Naive B cell (primary cell): Measurements from ENCODE around the gene RANBP3. TPM values are rescaled to one million over a fixed set of nuclear protein-coding genes. Genes with fewer than 3 reads are reported as not detected.
A peak's percentile ranks its signal among the peaks of the same experiment; 100 is the strongest.

Experiments
- ATAC-seq, 2 donors: fragments of 150-1000 bp; cut with Tn5 transposase; 2 replicates each; pipeline ENCODE4 v1.10.0; 2021; ENCODE audit warnings: low read depth in 2 of 2, mild to moderate bottlenecking in 2 of 2, moderate library complexity in 2 of 2
- DNase-seq: peaks from one replicate; pipeline ENCODE4 v3.0.0; 2022
- H3K27ac Mint-ChIP-seq, 6 donors: one replicate each; pipeline ENCODE4 v1.8.0; 2020 to 2022; ENCODE audit warnings: mild to moderate bottlenecking in 6 of 6, mixed read lengths in 6 of 6, moderate library complexity in 5 of 6, inconsistent platforms in 2 of 6
- H3K27me3 Mint-ChIP-seq, 3 donors: one replicate each; pipeline ENCODE4 v1.8.0; 2021 to 2022; ENCODE audit warnings: mixed read lengths in 3 of 3, mild to moderate bottlenecking in 1 of 3
- H3K36me3 Mint-ChIP-seq, 2 donors: one replicate each; pipeline ENCODE4 v1.8.0; 2020 to 2022; ENCODE audit warnings: mixed read lengths in 2 of 2, inconsistent platforms in 1 of 2, mild to moderate bottlenecking in 1 of 2
- H3K4me1 Mint-ChIP-seq, 3 donors: one replicate each; pipeline ENCODE4 v1.8.0; 2020 to 2022; ENCODE audit warnings: mixed read lengths in 3 of 3, inconsistent platforms in 1 of 3, mild to moderate bottlenecking in 1 of 3, moderate library complexity in 1 of 3
- H3K4me3 Mint-ChIP-seq, 8 donors: one replicate each; pipeline ENCODE4 v1.8.0; 2020 to 2022; ENCODE audit warnings: mild to moderate bottlenecking in 8 of 8, mixed read lengths in 8 of 8, moderate library complexity in 8 of 8, inconsistent platforms in 2 of 8
- H3K9me3 Mint-ChIP-seq, 7 donors: one replicate each; pipeline ENCODE4 v1.8.0; 2020 to 2022; ENCODE audit warnings: mixed read lengths in 7 of 7, mild to moderate bottlenecking in 5 of 7, inconsistent platforms in 2 of 7, moderate library complexity in 1 of 7
- polyA plus RNA-seq, 6 donors: library from polyadenylated mRNA; unstranded; fragments of 300-500 nt; fragmentation: Illumina TruSeq; gene quantifications; one replicate each; pipeline ENCODE4 v1.2.3, GENCODE V29; 2021; ENCODE audit warnings: low read depth in 6 of 6

Gene RANBP3
- polyA plus RNA-seq, 6 donors from 2014 or later = 2.8 to 10.7 (median 7.4) TPM

DNA sequence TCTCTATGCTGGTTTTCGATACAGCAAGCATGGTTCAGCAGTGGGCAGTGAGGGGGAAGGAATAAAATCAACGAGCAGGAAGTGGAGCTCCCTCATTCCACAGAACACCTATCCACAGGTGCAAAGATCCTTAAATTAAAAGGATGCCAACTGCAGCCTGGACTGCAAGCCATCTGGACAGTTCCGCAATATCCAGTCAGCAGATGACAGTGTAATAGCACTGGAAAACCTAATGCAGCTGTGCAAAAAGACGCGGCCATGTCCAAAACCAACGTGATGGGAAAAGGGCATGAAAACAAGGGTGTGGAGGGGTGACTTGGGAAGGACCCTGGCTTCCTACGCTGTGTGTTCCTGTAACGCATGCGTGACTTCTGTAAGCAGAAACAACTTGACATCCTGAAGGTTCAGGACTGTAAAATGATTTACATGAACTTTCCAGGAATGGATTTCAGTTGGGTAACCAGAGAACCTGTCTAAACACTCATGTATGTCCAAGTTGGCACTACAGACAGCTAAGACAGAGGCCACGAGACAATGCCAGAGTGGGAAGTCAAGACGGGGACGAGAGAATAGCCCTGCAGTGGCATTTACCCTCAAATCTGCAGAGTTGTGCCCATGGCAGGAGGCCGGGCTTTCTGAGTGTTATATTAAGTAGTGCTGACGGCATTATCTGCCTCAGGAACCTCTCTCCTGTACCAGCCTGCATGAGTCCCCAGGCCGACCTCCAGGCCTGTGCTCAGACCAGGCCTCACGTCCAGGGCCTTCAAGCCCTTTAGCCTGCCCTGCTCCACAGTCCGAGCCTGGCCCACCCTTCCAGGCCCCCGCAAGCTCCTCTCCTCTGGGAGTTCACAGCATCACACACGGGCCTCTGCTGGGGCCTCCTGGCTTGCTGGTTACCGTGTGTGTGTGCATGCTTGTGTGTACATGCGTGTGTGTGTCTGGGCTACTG is 37.4 kb downstream of the RANBP3 start:
- DNase-seq (no peak), ATAC-seq (no peak)
- no peaks in the 10 kb centered on the region for H3K9me3 Mint-ChIP-seq
- no peak overlapping the region for H3K4me3 Mint-ChIP-seq
- H3K4me1 Mint-ChIP-seq = peaks cover 11 to 17% (median 13%) of the 10 kb centered on the region in 3 donors
- H3K36me3 Mint-ChIP-seq = peaks cover 0 to 9% of the 10 kb centered on the region in 2 donors
- no peaks in the 10 kb centered on the region for H3K27me3 Mint-ChIP-seq
- H3K27ac Mint-ChIP-seq = peak overlapping the region in 3 of 6 donors; percentile 51 to 76 (median 61)

DNA sequence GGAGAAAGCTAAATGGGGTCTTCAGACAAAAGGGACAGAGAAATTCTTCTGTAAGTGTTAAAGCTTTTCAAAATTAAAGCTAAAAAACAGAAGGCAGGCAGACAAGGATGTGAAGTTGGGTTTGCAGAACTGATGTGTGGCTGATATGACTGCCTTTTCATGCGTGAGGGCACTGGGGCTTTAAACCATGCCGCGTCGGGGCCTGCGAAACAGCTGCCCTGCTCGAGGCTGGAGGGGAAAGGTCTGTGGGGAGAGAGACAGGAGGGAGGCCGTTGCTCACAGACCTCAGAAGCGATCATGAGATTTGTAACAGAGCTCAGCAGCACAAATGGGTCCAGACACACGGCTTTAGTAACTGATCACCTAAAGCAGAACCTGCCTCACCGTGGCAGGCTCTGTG is 40.4 kb downstream of the RANBP3 start:
- Mint-ChIP-seq H3K9me3 (no peaks in the 10 kb centered on the region), H3K27me3 (no peaks in the 10 kb centered on the region), H3K4me1 (peaks cover 0 to 5% (median 3%) of the 10 kb centered on the region in 3 donors), H3K36me3 (peaks cover 0 to 9% of the 10 kb centered on the region in 2 donors), H3K4me3 (peak overlapping the region in 1 of 8 donors; percentile 39), H3K27ac (peak overlapping the region in 2 of 6 donors; percentile 42 to 52)
- no peak for DNase-seq
- no peak for ATAC-seq

DNA sequence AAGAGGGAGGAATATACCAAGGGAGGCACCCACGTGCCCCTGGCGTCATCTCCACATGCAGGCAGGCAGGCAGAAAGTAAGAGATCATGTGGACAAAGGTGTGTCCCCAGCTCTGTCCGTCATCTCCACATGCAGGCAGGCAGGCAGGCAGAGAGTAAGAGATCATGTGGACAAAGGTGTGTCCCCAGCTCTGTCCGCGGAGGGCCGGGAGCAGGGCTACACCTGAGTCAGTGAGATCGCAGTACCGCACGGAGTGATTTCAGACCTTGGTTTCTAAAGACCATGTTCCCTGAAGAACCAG is 41.7 kb downstream of the RANBP3 start:
- peaks cover 0 to 9% of the 10 kb centered on the region in 2 donors for H3K36me3 Mint-ChIP-seq

DNA sequence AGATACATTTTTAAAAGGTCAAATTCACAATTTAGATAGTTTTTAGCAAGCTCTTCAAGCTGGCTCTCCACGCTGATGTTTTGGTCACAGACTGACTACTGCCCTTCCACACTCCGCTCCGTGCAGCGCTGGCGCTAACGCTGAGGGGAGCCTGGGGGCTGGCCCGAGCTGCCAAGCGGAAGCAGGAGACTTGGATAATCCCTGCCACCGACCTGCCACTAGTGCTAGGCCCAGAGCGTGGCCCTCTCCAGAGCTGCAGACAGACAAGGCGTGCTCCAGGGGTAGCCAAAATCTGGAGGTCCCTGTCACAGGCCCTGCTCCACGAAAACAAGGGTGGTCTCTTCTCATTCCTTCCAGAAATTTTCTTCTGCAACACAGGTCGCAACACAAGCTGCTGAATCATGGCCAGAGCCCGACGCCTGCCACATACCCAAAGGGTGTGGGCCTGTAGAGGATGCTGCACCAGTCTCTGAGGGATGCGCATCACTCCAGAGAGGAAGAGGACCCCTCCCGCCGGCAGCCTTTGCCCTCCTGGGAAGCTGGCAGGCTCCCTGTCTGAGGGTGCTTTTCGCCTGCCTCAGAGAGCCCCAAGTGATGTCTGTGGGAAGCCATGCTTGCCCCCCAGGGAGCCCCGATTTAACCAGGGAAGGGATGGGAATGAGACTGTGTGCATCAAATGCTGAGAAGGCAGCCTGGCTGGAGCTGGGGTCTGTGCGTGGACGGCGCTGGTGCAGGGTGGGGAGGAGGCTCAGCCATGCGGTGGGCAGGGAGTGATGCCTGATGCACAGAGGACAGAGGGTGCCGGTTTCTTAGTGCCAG is 42.3 kb downstream of the RANBP3 start:
- H3K36me3 Mint-ChIP-seq = peaks cover 0 to 9% of the 10 kb centered on the region in 2 donors
- H3K27ac Mint-ChIP-seq = peak overlapping the region in 3 of 6 donors; percentile 37 to 63 (median 41)
- peaks cover 0 to 9% (median 3%) of the 10 kb centered on the region in 3 donors for H3K4me1 Mint-ChIP-seq
- no peaks in the 10 kb centered on the region for H3K9me3 Mint-ChIP-seq
- no peaks in the 10 kb centered on the region for H3K27me3 Mint-ChIP-seq
- H3K4me3 Mint-ChIP-seq = peak overlapping the region in 1 of 8 donors; percentile 25
- ATAC-seq = no peak
- no peak for DNase-seq

More for the DNA sequence above, 41.7 kb downstream of the RANBP3 start:
- ATAC-seq (no peak), DNase-seq (no peak)
- Mint-ChIP-seq H3K9me3 (no peaks in the 10 kb centered on the region), H3K4me3 (no peak overlapping the region), H3K27ac (peak overlapping the region in 1 of 6 donors; percentile 41), H3K4me1 (peaks cover 0 to 8% (median 3%) of the 10 kb centered on the region in 3 donors), H3K27me3 (no peaks in the 10 kb centered on the region)

DNA sequence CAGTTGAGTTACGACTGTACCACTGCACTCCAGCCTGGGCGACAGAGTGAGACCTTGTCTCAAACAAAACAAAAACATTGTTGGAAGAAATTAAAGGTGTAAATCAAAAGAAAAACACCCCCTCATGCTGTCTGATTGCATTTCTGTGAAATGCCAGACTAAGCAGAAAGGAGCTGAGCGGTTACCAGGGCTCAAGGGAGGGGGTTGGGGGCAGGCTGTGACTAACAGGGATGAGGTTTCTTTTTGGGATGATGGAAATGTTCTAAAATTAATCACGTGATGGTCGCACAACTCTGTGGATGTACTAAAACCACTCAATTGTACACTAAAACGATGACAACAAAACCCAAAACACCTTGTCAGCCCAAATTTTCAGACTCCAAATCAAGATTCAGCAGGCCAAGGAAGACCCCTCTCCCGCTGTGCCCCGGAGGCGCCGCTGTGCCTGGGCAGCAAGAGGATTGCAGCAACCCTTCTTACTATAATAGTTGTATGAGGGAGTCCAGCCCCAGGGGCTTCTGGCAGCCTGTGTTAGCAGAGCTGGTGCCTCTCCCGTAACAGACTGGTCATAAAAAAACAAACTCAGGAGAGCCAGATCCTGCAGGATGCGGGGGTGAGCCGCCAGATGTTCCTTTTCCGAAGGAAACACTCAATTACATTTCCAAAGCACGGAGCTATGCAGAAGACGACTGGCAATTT is 43.0 kb downstream of the RANBP3 start:
- H3K36me3 Mint-ChIP-seq = peaks cover 0 to 9% of the 10 kb centered on the region in 2 donors

DNA sequence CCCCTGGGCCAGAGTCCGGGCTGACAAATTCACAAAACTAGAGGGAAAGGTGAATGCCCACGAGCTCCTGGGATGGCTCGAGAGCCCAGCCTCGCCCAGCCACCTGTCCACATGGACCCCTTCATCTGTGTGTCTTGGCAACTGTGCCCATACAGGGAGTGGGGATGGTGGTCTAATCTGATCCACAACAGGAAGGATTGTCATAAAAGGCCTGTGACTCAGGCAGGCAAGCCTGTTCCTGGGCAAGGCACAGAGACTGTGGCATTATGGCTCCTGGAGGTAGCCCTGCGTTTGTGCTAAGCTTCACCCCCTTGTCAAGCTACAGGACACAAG is 43.9 kb downstream of the RANBP3 start:
- Mint-ChIP-seq H3K36me3 (peaks cover 0 to 9% of the 10 kb centered on the region in 2 donors), H3K27me3 (no peaks in the 10 kb centered on the region), H3K27ac (no peak overlapping the region)

More for the DNA sequence above, 43.0 kb downstream of the RANBP3 start:
- Mint-ChIP-seq H3K27me3 (no peaks in the 10 kb centered on the region), H3K9me3 (no peaks in the 10 kb centered on the region), H3K4me3 (no peak overlapping the region), H3K4me1 (peaks cover 0 to 9% (median 3%) of the 10 kb centered on the region in 3 donors), H3K27ac (no peak overlapping the region)
- DNase-seq (no peak), ATAC-seq (no peak)

DNA sequence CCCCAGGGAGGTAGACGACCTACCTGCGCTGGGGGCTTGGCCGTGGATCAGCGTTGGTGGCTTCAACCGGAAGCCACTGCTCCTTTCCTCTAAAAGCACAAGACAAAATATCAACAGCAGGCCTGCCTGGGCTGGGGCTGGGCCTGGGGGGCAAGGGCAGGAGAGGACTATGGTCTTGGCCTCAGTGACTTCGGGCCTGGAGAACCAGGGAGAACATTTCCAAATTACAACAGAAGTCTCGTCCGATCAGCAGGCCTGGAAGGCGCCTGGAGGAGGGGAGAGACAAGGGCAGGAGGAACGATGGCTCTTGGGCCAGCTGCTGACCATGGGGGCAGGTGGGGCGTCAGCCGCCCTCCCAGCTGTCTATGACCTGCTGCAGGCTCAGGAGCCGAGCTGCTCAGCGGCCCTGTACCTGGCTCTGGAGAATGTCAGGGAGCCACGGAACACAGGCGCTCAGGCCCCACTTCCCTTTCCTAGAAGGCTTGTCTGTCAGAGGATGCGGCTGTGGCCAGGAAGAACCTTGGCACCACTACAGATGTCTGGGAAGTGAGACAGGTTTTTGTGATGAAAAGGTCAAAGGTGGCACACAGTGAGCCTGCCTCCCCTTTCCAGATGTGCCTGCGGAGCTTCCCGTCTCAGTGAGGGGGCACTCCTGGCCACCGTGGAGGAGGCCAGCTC is 44.4 kb downstream of the RANBP3 start:
- H3K27me3 Mint-ChIP-seq = no peaks in the 10 kb centered on the region
- ATAC-seq = no peak
- no peak for DNase-seq
- H3K36me3 Mint-ChIP-seq = peaks cover 0 to 13% of the 10 kb centered on the region in 2 donors
- no peaks in the 10 kb centered on the region for H3K9me3 Mint-ChIP-seq
- no peak overlapping the region for H3K4me3 Mint-ChIP-seq
- H3K4me1 Mint-ChIP-seq = peaks cover 0 to 9% (median 3%) of the 10 kb centered on the region in 3 donors
- H3K27ac Mint-ChIP-seq = peak overlapping the region in 2 of 6 donors; percentile 74 to 79

More for the DNA sequence above, 43.9 kb downstream of the RANBP3 start:
- H3K4me3 Mint-ChIP-seq = no peak overlapping the region
- H3K9me3 Mint-ChIP-seq = no peaks in the 10 kb centered on the region
- H3K4me1 Mint-ChIP-seq = peaks cover 0 to 9% (median 3%) of the 10 kb centered on the region in 3 donors
- DNase-seq (no peak), ATAC-seq (no peak)

DNA sequence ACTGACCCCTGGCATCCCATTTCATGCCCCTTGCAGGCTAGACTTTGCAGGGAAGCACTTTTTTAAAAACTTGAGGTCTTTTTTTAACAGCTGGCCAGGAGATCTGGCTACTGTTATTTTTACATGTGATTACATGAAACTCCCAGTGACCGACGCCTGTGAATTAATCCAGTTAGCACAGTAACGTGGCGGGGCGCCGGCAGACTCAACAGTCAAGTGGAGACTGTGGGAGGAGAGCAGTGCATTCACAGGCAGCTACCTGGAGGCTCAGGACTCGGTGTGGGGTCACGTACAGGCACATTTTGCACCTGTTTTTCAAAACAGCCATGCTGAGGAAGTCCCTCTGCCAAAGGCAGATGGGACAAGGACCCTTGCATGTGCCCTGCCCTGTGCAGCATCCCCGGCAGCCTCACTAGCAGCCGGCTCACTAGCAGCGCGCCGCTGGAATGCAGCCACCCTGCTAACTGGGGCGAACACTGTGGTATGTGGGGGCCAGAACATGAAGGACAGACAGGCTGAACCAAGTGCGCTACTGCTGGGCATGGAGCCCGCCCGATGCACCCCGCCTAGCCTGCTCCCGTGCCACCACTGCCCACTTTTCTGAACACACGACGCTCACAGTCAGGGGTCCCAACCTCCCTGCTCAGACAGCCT is 45.2 kb downstream of the RANBP3 start:
- Mint-ChIP-seq H3K27me3 (no peaks in the 10 kb centered on the region), H3K36me3 (peaks cover 0 to 21% of the 10 kb centered on the region in 2 donors), H3K27ac (peak overlapping the region in 1 of 6 donors; percentile 74), H3K9me3 (no peaks in the 10 kb centered on the region), H3K4me1 (peaks cover 0 to 14% (median 10%) of the 10 kb centered on the region in 3 donors), H3K4me3 (no peak overlapping the region)
- no peak for ATAC-seq
- no peak for DNase-seq

DNA sequence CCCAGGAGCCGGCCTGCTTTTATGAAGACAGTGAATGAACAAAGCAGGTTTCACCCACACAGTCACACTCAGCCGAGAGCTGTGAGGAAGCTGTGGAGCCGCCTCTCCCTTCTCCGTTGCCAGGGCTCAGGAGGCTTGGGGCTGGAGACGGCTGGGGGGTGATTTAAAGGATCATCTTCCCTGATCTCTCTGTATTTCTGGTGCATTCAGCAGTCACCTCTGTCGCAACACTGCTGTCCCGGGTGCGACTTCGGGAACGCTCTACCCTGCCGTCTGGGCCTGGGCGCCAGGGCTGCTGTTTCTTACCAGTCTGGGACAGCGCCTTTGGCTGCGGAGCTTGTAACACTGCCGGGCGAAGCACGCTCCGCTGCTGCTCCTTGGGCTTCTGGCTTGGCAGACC is 45.8 kb downstream of the RANBP3 start:
- no peak for ATAC-seq
- Mint-ChIP-seq H3K4me1 (peaks cover 0 to 15% (median 11%) of the 10 kb centered on the region in 3 donors), H3K9me3 (no peaks in the 10 kb centered on the region), H3K27me3 (no peaks in the 10 kb centered on the region), H3K36me3 (peaks cover 0 to 24% of the 10 kb centered on the region in 2 donors), H3K4me3 (no peak overlapping the region), H3K27ac (no peak overlapping the region)
- DNase-seq = no peak

DNA sequence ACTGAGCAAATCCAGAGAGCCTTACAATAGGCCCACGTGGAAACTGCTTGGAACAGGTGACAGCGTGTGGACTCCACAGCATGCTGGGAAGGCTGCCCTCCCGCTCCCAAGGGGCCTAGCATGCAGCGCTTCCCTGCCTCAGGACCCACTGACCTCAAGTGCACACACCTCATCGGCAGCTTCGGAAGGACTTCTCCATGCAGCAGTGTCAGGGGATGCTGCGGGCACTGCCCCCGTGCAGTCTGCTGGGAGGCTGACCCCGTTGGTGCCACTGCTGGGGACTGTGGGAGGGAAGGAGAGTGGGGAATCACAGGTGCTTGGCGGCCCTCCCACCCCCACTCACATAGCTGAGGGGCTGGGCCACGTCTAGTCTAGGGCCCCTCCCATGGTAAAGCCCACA is 46.7 kb downstream of the RANBP3 start:
- no peak for ATAC-seq
- peaks cover 0 to 20% of the 10 kb centered on the region in 2 donors for H3K36me3 Mint-ChIP-seq
- H3K4me3 Mint-ChIP-seq = no peak overlapping the region
- no peaks in the 10 kb centered on the region for H3K9me3 Mint-ChIP-seq
- peaks cover 0 to 17% (median 11%) of the 10 kb centered on the region in 3 donors for H3K4me1 Mint-ChIP-seq
- no peaks in the 10 kb centered on the region for H3K27me3 Mint-ChIP-seq
- no peak for DNase-seq
- no peak overlapping the region for H3K27ac Mint-ChIP-seq

DNA sequence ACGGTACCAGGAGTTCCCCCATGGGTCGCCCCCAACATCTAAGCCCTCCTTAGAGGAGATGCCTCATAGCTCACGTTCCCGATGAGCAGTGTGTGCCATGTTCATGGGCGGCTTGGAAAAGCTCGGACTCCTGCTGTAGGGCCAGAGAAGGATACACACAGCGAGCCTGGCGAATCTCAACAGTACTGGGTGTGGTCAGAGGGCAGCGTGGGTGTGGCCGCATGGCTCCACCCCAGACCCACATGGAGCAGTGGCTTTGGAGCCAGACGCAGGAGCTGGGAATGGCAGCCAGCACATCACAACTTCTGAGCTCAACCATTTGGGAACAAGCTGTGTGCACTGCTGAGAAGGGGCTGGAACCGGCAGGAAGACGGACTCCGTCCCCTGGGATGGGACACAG is 48.3 kb downstream of the RANBP3 start:
- Mint-ChIP-seq H3K36me3 (peaks cover 0 to 18% of the 10 kb centered on the region in 2 donors), H3K9me3 (no peaks in the 10 kb centered on the region), H3K27me3 (no peaks in the 10 kb centered on the region), H3K27ac (no peak overlapping the region), H3K4me1 (peaks cover 0 to 17% (median 11%) of the 10 kb centered on the region in 3 donors), H3K4me3 (no peak overlapping the region)
- DNase-seq (no peak), ATAC-seq (no peak)

DNA sequence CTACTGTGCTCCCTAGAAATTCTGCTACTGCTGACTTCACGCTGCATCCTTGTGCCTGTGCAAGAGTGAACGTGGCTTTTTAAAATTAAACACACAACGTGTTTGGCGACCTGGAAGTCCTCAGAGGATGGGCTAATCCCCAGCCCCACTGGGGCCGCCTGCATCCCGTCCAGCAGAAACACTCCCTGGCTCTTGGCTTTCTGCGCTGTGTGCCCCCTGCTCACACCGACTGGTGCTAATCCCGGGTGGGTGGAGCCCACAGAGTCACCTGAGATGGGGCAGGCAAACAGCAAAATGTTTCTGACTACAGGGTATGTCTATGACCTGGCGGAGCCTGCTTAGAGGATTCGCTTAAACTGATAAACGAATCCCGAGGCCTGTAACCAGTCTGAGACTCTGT is 48.8 kb downstream of the RANBP3 start:
- DNase-seq (no peak), ATAC-seq (no peak)
- Mint-ChIP-seq H3K4me3 (no peak overlapping the region), H3K27me3 (no peaks in the 10 kb centered on the region), H3K27ac (peak overlapping the region in 1 of 6 donors; percentile 88), H3K4me1 (peaks cover 0 to 16% (median 11%) of the 10 kb centered on the region in 3 donors), H3K9me3 (no peaks in the 10 kb centered on the region), H3K36me3 (peaks cover 0 to 22% of the 10 kb centered on the region in 2 donors)
